Neural progenitor cell (in vitro differentiated cells): Measurements from ENCODE around the gene SCAI. TPM values are rescaled to one million over a fixed set of nuclear protein-coding genes. Genes with fewer than 3 reads are reported as not detected.

Source experiments
- DNase-seq: peaks from one replicate; pipeline ENCODE4 v3.0.0-alpha.2; 2016; ENCODE audit warnings: low spot score
- H2AFZ ChIP-seq: fragments of 200-600 bp; sonication (generic); replicated peaks from 2 replicates; pipeline ENCODE4 v1.6.1; 2016; ENCODE audit warnings: antibody characterized with exemption
- H3F3A ChIP-seq: fragments of 200-600 bp; sonication (generic); 2 replicates; pipeline ENCODE4 v1.6.1; 2016; ENCODE audit warnings: antibody characterized with exemption, low read depth
- H3K27ac ChIP-seq: fragments of 200-600 bp; sonication (generic); 2 replicates; pipeline ENCODE4 v1.5.1; 2016; ENCODE audit warnings: mild to moderate bottlenecking
- H3K27me3 ChIP-seq: fragments of 200-600 bp; sonication (generic); 2 replicates; pipeline ENCODE4 v1.6.1; 2016; ENCODE audit warnings: mild to moderate bottlenecking, moderate library complexity
- H3K36me3 ChIP-seq: fragments of 200-600 bp; sonication (generic); 2 replicates; pipeline ENCODE4 v1.5.1; 2016
- H3K4me1 ChIP-seq: fragments of 200-600 bp; sonication (generic); 2 replicates; pipeline ENCODE4 v1.6.1; 2016; ENCODE audit warnings: mixed run types
- H3K4me2 ChIP-seq: fragments of 200-600 bp; sonication (generic); 2 replicates; pipeline ENCODE4 v1.6.1; 2016
- H3K4me3 ChIP-seq: fragments of 200-600 bp; sonication (generic); 2 replicates; pipeline ENCODE4 v1.5.1; 2016
- H3K79me2 ChIP-seq: fragments of 200-600 bp; sonication (generic); 2 replicates; pipeline ENCODE4 v1.6.1; 2016; ENCODE audit warnings: low read depth
- H3K9ac ChIP-seq: fragments of 200-600 bp; sonication (generic); 2 replicates; pipeline ENCODE4 v1.6.1; 2016
- H3K9me3 ChIP-seq: fragments of 200-600 bp; sonication (generic); 2 replicates; pipeline ENCODE4 v1.5.1; 2016; ENCODE audit warnings: low read depth
- H4K20me1 ChIP-seq: fragments of 200-600 bp; sonication (generic); 2 replicates; pipeline ENCODE4 v1.6.1; 2016; ENCODE audit warnings: low read depth
- H3K27ac Mint-ChIP-seq: 3 replicates; pipeline ENCODE4 v1.8.0; 2021; ENCODE audit warnings: mixed read lengths
- H3K27me3 Mint-ChIP-seq: 2 replicates; pipeline ENCODE4 v1.8.0; 2022; ENCODE audit warnings: low read depth, mild to moderate bottlenecking, inconsistent platforms, moderate library complexity, mixed read lengths; ENCODE audit not compliant: insufficient read depth
- H3K36me3 Mint-ChIP-seq: 3 replicates; pipeline ENCODE4 v1.8.0; 2021; ENCODE audit warnings: mixed read lengths
- H3K4me1 Mint-ChIP-seq: 3 replicates; pipeline ENCODE4 v1.8.0; 2021; ENCODE audit warnings: mixed read lengths
- H3K4me3 Mint-ChIP-seq: 3 replicates; pipeline ENCODE4 v1.8.0; 2021; ENCODE audit warnings: mild to moderate bottlenecking, moderate library complexity, mixed read lengths
- H3K9me3 Mint-ChIP-seq: 3 replicates; pipeline ENCODE4 v1.8.0; 2020; ENCODE audit warnings: mixed read lengths
- EZH2 ChIP-seq: fragments of 200-600 bp; sonication (generic); IDR thresholded peaks from 2 replicates; pipeline ENCODE4 v1.6.1; 2017; ENCODE audit warnings: antibody characterized with exemption, mild to moderate bottlenecking, moderate library complexity
- EZH2phosphoT487 ChIP-seq: fragments of 200-600 bp; sonication (generic); IDR thresholded peaks from 2 replicates; pipeline ENCODE4 v1.6.1; 2017; ENCODE audit warnings: antibody characterized with exemption
- total RNA-seq: library from RNA; depleted of rRNA; stranded (reverse); fragments of >200 nt; gene quantifications from 2 replicates; pipeline ENCODE4 v1.2.3, GENCODE V29; 2015; ENCODE audit warnings: low replicate concordance
- TF ChIP-seq, protein P1 (sequence below): fragments of 200-600 bp; sonication (generic); IDR thresholded peaks from 2 replicates; pipeline ENCODE4 v1.5.1; 2017; ENCODE audit warnings: antibody characterized with exemption, mild to moderate bottlenecking

SCAI gene
- total RNA-seq, 1 donor from 2014 or later, result 30.2 TPM

DNA sequence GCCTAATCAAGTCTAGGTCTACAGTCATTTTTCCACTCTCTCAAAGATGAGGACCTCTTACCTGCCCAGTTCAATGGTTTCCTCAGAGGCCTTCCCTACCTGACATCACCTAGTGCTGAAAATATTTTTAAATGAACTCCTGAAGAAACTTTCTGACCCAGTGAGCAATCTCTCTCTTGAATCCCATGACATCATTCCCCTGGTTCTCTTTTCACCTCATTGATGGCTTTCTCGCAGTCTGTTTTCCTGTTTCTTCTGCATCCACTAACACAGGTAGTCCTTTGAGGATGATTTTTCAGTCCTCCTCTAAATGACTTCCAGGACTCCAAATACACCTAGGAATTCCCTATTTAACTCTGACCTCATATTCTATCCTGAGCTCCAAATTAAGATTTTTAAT, 40.3 kb downstream of the SCAI start:
- no peak overlapping the region for H3K4me3 Mint-ChIP-seq
- no peak overlapping the region for H2AFZ ChIP-seq
- no peak overlapping the region for H3K27ac Mint-ChIP-seq
- peaks cover 2% of the 10 kb centered on the region for H3K27me3 Mint-ChIP-seq
- H3K36me3 ChIP-seq, result no peaks in the 10 kb centered on the region
- no peaks in the 10 kb centered on the region for H3K27me3 ChIP-seq
- no peaks in the 10 kb centered on the region for H3F3A ChIP-seq
- H3K4me3 ChIP-seq, result no peak overlapping the region
- H3K9me3 Mint-ChIP-seq, result no peaks in the 10 kb centered on the region
- H3K4me1 ChIP-seq, result no peaks in the 10 kb centered on the region
- TF ChIP-seq, protein P1, sequence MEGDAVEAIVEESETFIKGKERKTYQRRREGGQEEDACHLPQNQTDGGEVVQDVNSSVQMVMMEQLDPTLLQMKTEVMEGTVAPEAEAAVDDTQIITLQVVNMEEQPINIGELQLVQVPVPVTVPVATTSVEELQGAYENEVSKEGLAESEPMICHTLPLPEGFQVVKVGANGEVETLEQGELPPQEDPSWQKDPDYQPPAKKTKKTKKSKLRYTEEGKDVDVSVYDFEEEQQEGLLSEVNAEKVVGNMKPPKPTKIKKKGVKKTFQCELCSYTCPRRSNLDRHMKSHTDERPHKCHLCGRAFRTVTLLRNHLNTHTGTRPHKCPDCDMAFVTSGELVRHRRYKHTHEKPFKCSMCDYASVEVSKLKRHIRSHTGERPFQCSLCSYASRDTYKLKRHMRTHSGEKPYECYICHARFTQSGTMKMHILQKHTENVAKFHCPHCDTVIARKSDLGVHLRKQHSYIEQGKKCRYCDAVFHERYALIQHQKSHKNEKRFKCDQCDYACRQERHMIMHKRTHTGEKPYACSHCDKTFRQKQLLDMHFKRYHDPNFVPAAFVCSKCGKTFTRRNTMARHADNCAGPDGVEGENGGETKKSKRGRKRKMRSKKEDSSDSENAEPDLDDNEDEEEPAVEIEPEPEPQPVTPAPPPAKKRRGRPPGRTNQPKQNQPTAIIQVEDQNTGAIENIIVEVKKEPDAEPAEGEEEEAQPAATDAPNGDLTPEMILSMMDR, result no peak
- DNase-seq, result no peak
- peaks cover 4% of the 10 kb centered on the region for H4K20me1 ChIP-seq
- no peak overlapping the region for H3K9ac ChIP-seq
- H3K4me1 Mint-ChIP-seq, result peaks cover 6% of the 10 kb centered on the region
- H3K79me2 ChIP-seq, result peaks cover 44% of the 10 kb centered on the region
- no peak overlapping the region for H3K27ac ChIP-seq
- H3K36me3 Mint-ChIP-seq, result no peaks in the 10 kb centered on the region
- H3K4me2 ChIP-seq, result no peak overlapping the region
- H3K9me3 ChIP-seq, result no peaks in the 10 kb centered on the region

DNA sequence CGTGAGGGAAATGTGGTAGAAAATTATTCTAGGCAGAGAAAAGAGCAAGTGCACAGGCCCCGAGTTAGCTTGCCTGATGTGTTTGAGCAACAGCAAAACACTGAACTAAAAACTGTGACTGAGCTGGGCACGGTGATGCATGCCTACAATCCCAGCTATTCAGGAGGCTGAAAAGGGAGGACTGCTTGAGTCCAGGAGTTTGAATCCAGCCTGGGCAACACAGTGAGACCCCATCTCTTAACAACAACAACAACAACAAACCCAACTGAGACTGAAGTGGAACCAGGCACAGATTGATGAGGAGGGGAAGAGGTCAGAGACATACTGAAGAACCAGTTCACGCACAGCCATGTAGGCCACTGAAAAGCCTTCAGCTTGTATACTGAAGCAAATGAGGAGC, 42.5 kb downstream of the SCAI start:
- peaks cover 2% of the 10 kb centered on the region for H3K27me3 Mint-ChIP-seq
- peaks cover 4% of the 10 kb centered on the region for H4K20me1 ChIP-seq
- no peaks in the 10 kb centered on the region for H3F3A ChIP-seq
- no peak overlapping the region for H3K4me3 Mint-ChIP-seq
- H3K36me3 Mint-ChIP-seq, result peaks cover 5% of the 10 kb centered on the region
- no peaks in the 10 kb centered on the region for H3K27me3 ChIP-seq
- no peak for DNase-seq
- no peak overlapping the region for H3K9ac ChIP-seq
- H3K27ac ChIP-seq, result no peak overlapping the region
- TF ChIP-seq, protein P1, result no peak
- TF ChIP-seq EZH2, result no peak
- TF ChIP-seq EZH2phosphoT487, result no peak
- H3K27ac Mint-ChIP-seq, result no peak overlapping the region
- no peak overlapping the region for H3K4me2 ChIP-seq
- peaks cover 4% of the 10 kb centered on the region for H3K9me3 Mint-ChIP-seq
- H3K4me3 ChIP-seq, result no peak overlapping the region
- H3K36me3 ChIP-seq, result no peaks in the 10 kb centered on the region
- H2AFZ ChIP-seq, result no peak overlapping the region
- no peaks in the 10 kb centered on the region for H3K9me3 ChIP-seq
- H3K4me1 ChIP-seq, result no peaks in the 10 kb centered on the region
- peaks cover 6% of the 10 kb centered on the region for H3K4me1 Mint-ChIP-seq
- peaks cover 52% of the 10 kb centered on the region for H3K79me2 ChIP-seq

DNA sequence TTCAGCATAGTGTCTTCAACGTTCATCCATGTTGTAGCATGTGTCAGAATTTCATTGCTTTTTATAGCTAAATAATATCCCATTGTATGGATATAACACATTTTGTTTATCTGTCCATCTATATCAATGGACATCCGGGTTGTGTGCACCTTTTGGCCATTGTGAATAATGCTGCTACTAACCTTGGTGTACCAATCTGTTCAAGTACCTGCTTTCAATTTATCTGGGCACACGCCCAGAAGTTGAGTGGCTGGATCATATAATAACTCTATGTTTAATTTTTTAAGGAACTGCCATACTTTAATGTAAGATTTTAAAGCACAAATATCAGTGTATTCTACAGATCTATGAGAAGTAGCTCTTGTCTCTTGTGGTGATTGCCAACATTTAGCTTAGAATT, 43.5 kb downstream of the SCAI start:
- Histone ChIP-seq H3F3A (no peaks in the 10 kb centered on the region), H3K4me2 (no peak overlapping the region), H3K36me3 (no peaks in the 10 kb centered on the region), H4K20me1 (peaks cover 4% of the 10 kb centered on the region), H3K9ac (no peak overlapping the region), H3K4me3 (no peak overlapping the region), H3K27ac (no peak overlapping the region), H3K27me3 (no peaks in the 10 kb centered on the region), H2AFZ (no peak overlapping the region), H3K9me3 (no peaks in the 10 kb centered on the region), H3K79me2 (peaks cover 62% of the 10 kb centered on the region), H3K4me1 (no peaks in the 10 kb centered on the region)
- Mint-ChIP-seq H3K4me3 (no peak overlapping the region), H3K27ac (no peak overlapping the region), H3K27me3 (peaks cover 2% of the 10 kb centered on the region), H3K36me3 (peaks cover 11% of the 10 kb centered on the region), H3K9me3 (peaks cover 8% of the 10 kb centered on the region), H3K4me1 (peaks cover 6% of the 10 kb centered on the region)
- TF ChIP-seq EZH2phosphoT487 (no peak), EZH2 (no peak)
- TF ChIP-seq, protein P1, result no peak
- no peak for DNase-seq
